ENCODE results near the gene SMAD6.

- no peak for TF ChIP-seq CTCF (IDR thresholded peaks at IDR 0.05 in 2 of 3, conservative IDR thresholded peaks at IDR 0.05 in 1 of 3; ENCODE audit: borderline replicate concordance in 1 of 3, insufficient read depth in 1 of 3, low read depth in 2 of 3, low read length in 2 of 3)
- no peak for TF ChIP-seq POLR2A (IDR thresholded peaks at IDR 0.05; ENCODE audit: borderline replicate concordance, extremely low read depth, insufficient read depth, insufficient read length)
- no peak for TF ChIP-seq ATF3 (IDR thresholded peaks at IDR 0.05)
- TF ChIP-seq MAX (IDR thresholded peaks at IDR 0.05) = no peak
- TF ChIP-seq POLR2AphosphoS5 (IDR thresholded peaks at IDR 0.05; ENCODE audit: low read depth, low read length) = no peak
- TF ChIP-seq EZH2 (IDR thresholded peaks at IDR 0.05) = no peak
- no peak for TF ChIP-seq EZH2phosphoT487 (IDR thresholded peaks at IDR 0.05; ENCODE audit: borderline replicate concordance)
- TF ChIP-seq ZNF274 (IDR thresholded peaks at IDR 0.05; ENCODE audit: low read depth, low read length) = no peak
- TF ChIP-seq FOSL1 (IDR thresholded peaks at IDR 0.05; ENCODE audit: low read depth) = no peak
- no peak for TF ChIP-seq SIN3A (IDR thresholded peaks at IDR 0.05; ENCODE audit: low read depth)
- TF ChIP-seq ELF1 (IDR thresholded peaks at IDR 0.05; ENCODE audit: borderline replicate concordance, low read depth) = no peak
- TF ChIP-seq REST (IDR thresholded peaks at IDR 0.05; ENCODE audit: low read depth) = no peak
- TF ChIP-seq JUND (IDR thresholded peaks at IDR 0.05) = no peak
Observed at GRCh38 chr15:66823601-66824000, 121.6 kb downstream of the SMAD6 start.

All from HCT116 (cell line).